HepG2 (cell line): ENCODE data around the gene CAT. TPM values are rescaled to one million over a fixed set of nuclear protein-coding genes. Genes with fewer than 3 reads are reported as not detected.

Experiments used
- ATF7-NPFF ChIP-seq: sonication (generic); formaldehyde crosslinking; IDR thresholded peaks from 2 replicates; pipeline ENCODE4 v1.8.1; 2023; ENCODE audit warnings: mild to moderate bottlenecking, low read depth, missing genetic modification reagents, moderate library complexity
- CAMTA2 ChIP-seq: sonication (generic); formaldehyde crosslinking; IDR thresholded peaks from 2 replicates; pipeline ENCODE4 v1.4.0; 2020; ENCODE audit warnings: mild to moderate bottlenecking, missing genetic modification reagents, borderline replicate concordance
- CENPT ChIP-seq: sonication (generic); formaldehyde crosslinking; IDR thresholded peaks from 2 replicates; pipeline ENCODE4 v1.8.0; 2022; ENCODE audit warnings: low read depth, mild to moderate bottlenecking, moderate library complexity, missing genetic modification reagents
- IRF2 ChIP-seq: IDR thresholded peaks from 2 replicates; pipeline ENCODE4 v1.6.1; 2018; ENCODE audit warnings: missing genetic modification reagents, missing compliant biosample characterization
- PCBP1 ChIP-seq: fragments of 200-400 bp; formaldehyde crosslinking; IDR thresholded peaks from 2 replicates; pipeline ENCODE4 v1.6.1; 2017; ENCODE audit warnings: mild to moderate bottlenecking, low read depth, low read length, borderline replicate concordance
- RCOR2 ChIP-seq: IDR thresholded peaks from 2 replicates; pipeline ENCODE4 v1.6.1; 2016; ENCODE audit warnings: missing biosample characterization, missing genetic modification reagents
- SIX4 ChIP-seq: sonication (generic); formaldehyde crosslinking; IDR thresholded peaks from 2 replicates; pipeline ENCODE4 v1.4.0; 2020; ENCODE audit warnings: missing genetic modification reagents
- SOX5 ChIP-seq: IDR thresholded peaks from 2 replicates; pipeline ENCODE4 v1.6.1; 2016; ENCODE audit warnings: borderline replicate concordance
- ZIK1 ChIP-seq: sonication (generic); formaldehyde crosslinking; IDR thresholded peaks from 2 replicates; pipeline ENCODE4 v1.5.0; 2020; ENCODE audit warnings: mild to moderate bottlenecking, low read depth, missing genetic modification reagents, borderline replicate concordance
- ZNF496 ChIP-seq: sonication (generic); formaldehyde crosslinking; IDR thresholded peaks from 2 replicates; pipeline ENCODE4 v1.8.1; 2023; ENCODE audit warnings: mild to moderate bottlenecking, moderate library complexity, missing genetic modification reagents; ENCODE audit not compliant: insufficient replicate concordance
- ZNF841 ChIP-seq: sonication (generic); formaldehyde crosslinking; IDR thresholded peaks from 2 replicates; pipeline ENCODE4 v1.8.1; 2023; ENCODE audit warnings: missing genetic modification reagents, borderline replicate concordance
- ZSCAN21 ChIP-seq: sonication (generic); formaldehyde crosslinking; IDR thresholded peaks from 2 replicates; pipeline ENCODE4 v1.8.0; 2022; ENCODE audit warnings: mild to moderate bottlenecking, missing genetic modification reagents, moderate library complexity, borderline replicate concordance
- polyA plus RNA-seq, 8 experiments: library from polyadenylated mRNA; depleted of rRNA in 3 of 8; stranded (reverse) in 7 of 8; unstranded in 1 of 8; fragments of >200 nt; fragmentation: Illumina TruSeq in 4 of 8; extraction: Trizol in 4 of 8; gene quantifications; 2 replicates each; pipeline versions ENCODE4 v1.2.1 to v1.2.3, GENCODE V29; 2011 to 2016; ENCODE audit warnings: low read depth in 4 of 8, missing spikeins in 1 of 8, mixed read lengths in 1 of 8; ENCODE audit not compliant: insufficient read depth in 1 of 8
- total RNA-seq, 5 experiments: library from RNA; depleted of rRNA; stranded (reverse); fragments of >200 nt; fragmentation: Illumina TruSeq; extraction: Trizol; gene quantifications; 2 replicates each; pipeline ENCODE4 v1.2.3, GENCODE V29; 2016; ENCODE audit warnings: low read depth in 1 of 5
- TF ChIP-seq, protein P1 (sequence below): sonication (generic); formaldehyde crosslinking; IDR thresholded peaks from 2 replicates; pipeline ENCODE4 v1.5.0; 2020; ENCODE audit warnings: mild to moderate bottlenecking, missing genetic modification reagents, borderline replicate concordance
- TF ChIP-seq, protein P2 (sequence below): sonication (generic); formaldehyde crosslinking; conservative IDR thresholded peaks from 2 replicates; pipeline ENCODE4 v1.8.0; 2022; ENCODE audit warnings: low read depth, missing genetic modification reagents
- TF ChIP-seq, protein P3 (sequence below): sonication (generic); formaldehyde crosslinking; IDR thresholded peaks from 2 replicates; pipeline ENCODE4 v1.4.0; 2020; ENCODE audit warnings: missing genetic modification reagents
- TF ChIP-seq, protein P4 (sequence below): sonication (generic); formaldehyde crosslinking; IDR thresholded peaks from 2 replicates; pipeline ENCODE4 v1.5.1; 2020; ENCODE audit warnings: mild to moderate bottlenecking, moderate library complexity, missing genetic modification reagents

The CAT gene
- total and polyA plus RNA-seq, 2 of the 13 experiments (the other 11 are each of a cell fraction or from before 2014, with no cell fraction given) = 107 to 136 TPM

DNA sequence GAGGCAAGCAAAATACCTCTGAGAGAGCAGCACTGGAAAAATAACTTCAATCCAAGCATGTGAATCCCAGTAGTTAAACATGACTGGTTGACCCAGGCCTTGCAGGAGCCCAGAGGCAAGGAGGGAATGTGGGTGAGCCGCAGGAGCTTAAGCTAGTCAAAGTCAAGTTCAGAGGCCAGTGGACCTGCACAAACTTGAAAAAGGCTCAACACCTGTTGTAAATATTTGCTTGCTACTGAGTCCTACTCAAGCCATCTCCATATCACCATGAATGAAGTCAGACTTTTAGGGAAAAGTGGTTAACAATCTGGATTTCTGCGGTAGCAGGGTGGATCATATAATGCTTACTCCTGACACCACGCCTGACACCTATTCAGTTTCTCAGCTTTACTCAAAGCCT lies 4.8 kb upstream of the CAT start (continued):
- TF ChIP-seq, protein P1, sequence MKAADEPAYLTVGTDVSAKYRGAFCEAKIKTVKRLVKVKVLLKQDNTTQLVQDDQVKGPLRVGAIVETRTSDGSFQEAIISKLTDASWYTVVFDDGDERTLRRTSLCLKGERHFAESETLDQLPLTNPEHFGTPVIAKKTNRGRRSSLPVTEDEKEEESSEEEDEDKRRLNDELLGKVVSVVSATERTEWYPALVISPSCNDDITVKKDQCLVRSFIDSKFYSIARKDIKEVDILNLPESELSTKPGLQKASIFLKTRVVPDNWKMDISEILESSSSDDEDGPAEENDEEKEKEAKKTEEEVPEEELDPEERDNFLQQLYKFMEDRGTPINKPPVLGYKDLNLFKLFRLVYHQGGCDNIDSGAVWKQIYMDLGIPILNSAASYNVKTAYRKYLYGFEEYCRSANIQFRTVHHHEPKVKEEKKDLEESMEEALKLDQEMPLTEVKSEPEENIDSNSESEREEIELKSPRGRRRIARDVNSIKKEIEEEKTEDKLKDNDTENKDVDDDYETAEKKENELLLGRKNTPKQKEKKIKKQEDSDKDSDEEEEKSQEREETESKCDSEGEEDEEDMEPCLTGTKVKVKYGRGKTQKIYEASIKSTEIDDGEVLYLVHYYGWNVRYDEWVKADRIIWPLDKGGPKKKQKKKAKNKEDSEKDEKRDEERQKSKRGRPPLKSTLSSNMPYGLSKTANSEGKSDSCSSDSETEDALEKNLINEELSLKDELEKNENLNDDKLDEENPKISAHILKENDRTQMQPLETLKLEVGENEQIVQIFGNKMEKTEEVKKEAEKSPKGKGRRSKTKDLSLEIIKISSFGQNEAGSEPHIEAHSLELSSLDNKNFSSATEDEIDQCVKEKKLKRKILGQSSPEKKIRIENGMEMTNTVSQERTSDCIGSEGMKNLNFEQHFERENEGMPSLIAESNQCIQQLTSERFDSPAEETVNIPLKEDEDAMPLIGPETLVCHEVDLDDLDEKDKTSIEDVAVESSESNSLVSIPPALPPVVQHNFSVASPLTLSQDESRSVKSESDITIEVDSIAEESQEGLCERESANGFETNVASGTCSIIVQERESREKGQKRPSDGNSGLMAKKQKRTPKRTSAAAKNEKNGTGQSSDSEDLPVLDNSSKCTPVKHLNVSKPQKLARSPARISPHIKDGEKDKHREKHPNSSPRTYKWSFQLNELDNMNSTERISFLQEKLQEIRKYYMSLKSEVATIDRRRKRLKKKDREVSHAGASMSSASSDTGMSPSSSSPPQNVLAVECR (CRISPR knock-in tag) = no peak
- TF ChIP-seq PCBP1 (no peak), ATF7-NPFF (no peak), SIX4 (CRISPR knock-in tag) (no peak), ZSCAN21 (CRISPR knock-in tag) (no peak), IRF2 (0 out of 2 replicates have a peak, but pooled peaks have one; percentile 18), ZNF496 (CRISPR knock-in tag) (no peak), ZIK1 (no peak), SOX5 (peak; percentile 63; the same call in 1 of the 2 replicates), RCOR2 (peak; percentile 63; the same call in 1 of the 2 replicates), CAMTA2 (CRISPR knock-in tag) (no peak), CENPT (CRISPR knock-in tag) (no peak), ZNF841 (CRISPR knock-in tag) (0 out of 2 replicates have a peak, but pooled peaks have one; percentile 35)
- TF ChIP-seq, protein P2, sequence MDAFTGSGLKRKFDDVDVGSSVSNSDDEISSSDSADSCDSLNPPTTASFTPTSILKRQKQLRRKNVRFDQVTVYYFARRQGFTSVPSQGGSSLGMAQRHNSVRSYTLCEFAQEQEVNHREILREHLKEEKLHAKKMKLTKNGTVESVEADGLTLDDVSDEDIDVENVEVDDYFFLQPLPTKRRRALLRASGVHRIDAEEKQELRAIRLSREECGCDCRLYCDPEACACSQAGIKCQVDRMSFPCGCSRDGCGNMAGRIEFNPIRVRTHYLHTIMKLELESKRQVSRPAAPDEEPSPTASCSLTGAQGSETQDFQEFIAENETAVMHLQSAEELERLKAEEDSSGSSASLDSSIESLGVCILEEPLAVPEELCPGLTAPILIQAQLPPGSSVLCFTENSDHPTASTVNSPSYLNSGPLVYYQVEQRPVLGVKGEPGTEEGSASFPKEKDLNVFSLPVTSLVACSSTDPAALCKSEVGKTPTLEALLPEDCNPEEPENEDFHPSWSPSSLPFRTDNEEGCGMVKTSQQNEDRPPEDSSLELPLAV = no peak
- TF ChIP-seq, protein P3, sequence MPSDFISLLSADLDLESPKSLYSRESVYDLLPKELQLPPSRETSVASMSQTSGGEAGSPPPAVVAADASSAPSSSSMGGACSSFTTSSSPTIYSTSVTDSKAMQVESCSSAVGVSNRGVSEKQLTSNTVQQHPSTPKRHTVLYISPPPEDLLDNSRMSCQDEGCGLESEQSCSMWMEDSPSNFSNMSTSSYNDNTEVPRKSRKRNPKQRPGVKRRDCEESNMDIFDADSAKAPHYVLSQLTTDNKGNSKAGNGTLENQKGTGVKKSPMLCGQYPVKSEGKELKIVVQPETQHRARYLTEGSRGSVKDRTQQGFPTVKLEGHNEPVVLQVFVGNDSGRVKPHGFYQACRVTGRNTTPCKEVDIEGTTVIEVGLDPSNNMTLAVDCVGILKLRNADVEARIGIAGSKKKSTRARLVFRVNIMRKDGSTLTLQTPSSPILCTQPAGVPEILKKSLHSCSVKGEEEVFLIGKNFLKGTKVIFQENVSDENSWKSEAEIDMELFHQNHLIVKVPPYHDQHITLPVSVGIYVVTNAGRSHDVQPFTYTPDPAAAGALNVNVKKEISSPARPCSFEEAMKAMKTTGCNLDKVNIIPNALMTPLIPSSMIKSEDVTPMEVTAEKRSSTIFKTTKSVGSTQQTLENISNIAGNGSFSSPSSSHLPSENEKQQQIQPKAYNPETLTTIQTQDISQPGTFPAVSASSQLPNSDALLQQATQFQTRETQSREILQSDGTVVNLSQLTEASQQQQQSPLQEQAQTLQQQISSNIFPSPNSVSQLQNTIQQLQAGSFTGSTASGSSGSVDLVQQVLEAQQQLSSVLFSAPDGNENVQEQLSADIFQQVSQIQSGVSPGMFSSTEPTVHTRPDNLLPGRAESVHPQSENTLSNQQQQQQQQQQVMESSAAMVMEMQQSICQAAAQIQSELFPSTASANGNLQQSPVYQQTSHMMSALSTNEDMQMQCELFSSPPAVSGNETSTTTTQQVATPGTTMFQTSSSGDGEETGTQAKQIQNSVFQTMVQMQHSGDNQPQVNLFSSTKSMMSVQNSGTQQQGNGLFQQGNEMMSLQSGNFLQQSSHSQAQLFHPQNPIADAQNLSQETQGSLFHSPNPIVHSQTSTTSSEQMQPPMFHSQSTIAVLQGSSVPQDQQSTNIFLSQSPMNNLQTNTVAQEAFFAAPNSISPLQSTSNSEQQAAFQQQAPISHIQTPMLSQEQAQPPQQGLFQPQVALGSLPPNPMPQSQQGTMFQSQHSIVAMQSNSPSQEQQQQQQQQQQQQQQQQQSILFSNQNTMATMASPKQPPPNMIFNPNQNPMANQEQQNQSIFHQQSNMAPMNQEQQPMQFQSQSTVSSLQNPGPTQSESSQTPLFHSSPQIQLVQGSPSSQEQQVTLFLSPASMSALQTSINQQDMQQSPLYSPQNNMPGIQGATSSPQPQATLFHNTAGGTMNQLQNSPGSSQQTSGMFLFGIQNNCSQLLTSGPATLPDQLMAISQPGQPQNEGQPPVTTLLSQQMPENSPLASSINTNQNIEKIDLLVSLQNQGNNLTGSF (CRISPR knock-in tag) = no peak
- TF ChIP-seq, protein P4, sequence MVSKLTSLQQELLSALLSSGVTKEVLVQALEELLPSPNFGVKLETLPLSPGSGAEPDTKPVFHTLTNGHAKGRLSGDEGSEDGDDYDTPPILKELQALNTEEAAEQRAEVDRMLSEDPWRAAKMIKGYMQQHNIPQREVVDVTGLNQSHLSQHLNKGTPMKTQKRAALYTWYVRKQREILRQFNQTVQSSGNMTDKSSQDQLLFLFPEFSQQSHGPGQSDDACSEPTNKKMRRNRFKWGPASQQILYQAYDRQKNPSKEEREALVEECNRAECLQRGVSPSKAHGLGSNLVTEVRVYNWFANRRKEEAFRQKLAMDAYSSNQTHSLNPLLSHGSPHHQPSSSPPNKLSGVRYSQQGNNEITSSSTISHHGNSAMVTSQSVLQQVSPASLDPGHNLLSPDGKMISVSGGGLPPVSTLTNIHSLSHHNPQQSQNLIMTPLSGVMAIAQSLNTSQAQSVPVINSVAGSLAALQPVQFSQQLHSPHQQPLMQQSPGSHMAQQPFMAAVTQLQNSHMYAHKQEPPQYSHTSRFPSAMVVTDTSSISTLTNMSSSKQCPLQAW = no peak
